H1 (cell line): ENCODE results near the gene ST7L. TPM values are rescaled to one million over a fixed set of nuclear protein-coding genes. Genes with fewer than 3 reads are reported as not detected.

ENCODE experiments used
- CTCF ChIA-PET: fragments of 300-600 bp; sonication (Branson Sonifier 250); formaldehyde crosslinking; loops from one replicate; lab custom pipeline; 2021; ENCODE audit not compliant: partially characterized antibody; lab: Charles Lee
- POLR2A ChIA-PET: fragments of 300-600 bp; sonication (Branson Sonifier 250); formaldehyde crosslinking; loops from one replicate; lab custom pipeline; 2021; ENCODE audit warnings: inconsistent platforms; ENCODE audit not compliant: partially characterized antibody; lab: Charles Lee
- DNase-seq, 2 experiments: peaks; one replicate each; pipeline versions ENCODE4 v3.0.0 to v3.0.0-alpha.2; 2010 to 2022; ENCODE audit warnings: low spot score in 2 of 2, low read depth in 1 of 2, mixed read lengths in 1 of 2
- FAIRE-seq: peaks from 2 replicates; lab custom pipeline; 2011; peaks lifted over from hg19 to GRCh38; lab: Jason Lieb, UNC
- H2AFZ ChIP-seq: 2 replicates; pipeline ENCODE4 v1.8.1; 2012; ENCODE audit warnings: low read length, inconsistent platforms
- H2AK5ac ChIP-seq: 2 replicates; pipeline ENCODE4 v1.6.1; 2013; ENCODE audit warnings: low read depth, low read length
- H2BK120ac ChIP-seq: replicated peaks from 2 replicates; pipeline ENCODE3; 2013; ENCODE audit warnings: low read depth, low read length, inconsistent platforms
- H2BK12ac ChIP-seq: 2 replicates; pipeline ENCODE4 v1.6.1; 2013; ENCODE audit warnings: low read depth, low read length
- H2BK15ac ChIP-seq: 2 replicates; pipeline ENCODE4 v1.6.1; 2013; ENCODE audit warnings: low read length
- H2BK20ac ChIP-seq: 2 replicates; pipeline ENCODE4 v1.6.1; 2013; ENCODE audit warnings: low read length
- H2BK5ac ChIP-seq: 2 replicates; pipeline ENCODE4 v1.6.1; 2013; ENCODE audit warnings: low read depth, low read length
- H3K14ac ChIP-seq: 2 replicates; pipeline ENCODE4 v1.6.1; 2013; ENCODE audit warnings: inconsistent platforms; ENCODE audit not compliant: insufficient read length
- H3K18ac ChIP-seq: 2 replicates; pipeline ENCODE4 v1.6.1; 2013; ENCODE audit warnings: low read length; ENCODE audit errors: extremely low read depth
- H3K23ac ChIP-seq: 2 replicates; pipeline ENCODE4 v1.6.1; 2013; ENCODE audit warnings: inconsistent platforms; ENCODE audit not compliant: insufficient read length
- H3K23me2 ChIP-seq: 2 replicates; pipeline ENCODE4 v1.6.1; 2013; ENCODE audit warnings: low read depth, low read length
- H3K27ac ChIP-seq: 2 replicates; pipeline ENCODE4 v1.6.1; 2011; ENCODE audit warnings: low read depth, low read length, inconsistent platforms
- H3K27me3 ChIP-seq, 4 experiments: replicated peaks in 1 of 4; 1 replicate in 1 of 4; 2 replicates in 3 of 4; pipeline versions ENCODE4 v1.6.1 to v1.8.1; 2011 to 2013; ENCODE audit warnings: low read length in 3 of 4, mild to moderate bottlenecking in 3 of 4, inconsistent platforms in 2 of 4, mixed read lengths in 2 of 4, moderate library complexity in 1 of 4; ENCODE audit not compliant: control insufficient read depth in 3 of 4, insufficient read depth in 3 of 4; ENCODE audit errors: extremely low read depth in 1 of 4
- H3K36me3 ChIP-seq, 4 experiments: 2 replicates each; pipeline versions ENCODE4 v1.6.1 to v1.8.1; 2011 to 2013; ENCODE audit warnings: mild to moderate bottlenecking in 4 of 4, low read length in 3 of 4, moderate library complexity in 2 of 4, control low read depth in 1 of 4, inconsistent platforms in 1 of 4; ENCODE audit not compliant: insufficient read depth in 4 of 4, control insufficient read depth in 2 of 4
- H3K4ac ChIP-seq: replicated peaks from 2 replicates; pipeline ENCODE3; 2013; ENCODE audit warnings: low read length, low read depth, mixed read lengths, inconsistent platforms; ENCODE audit not compliant: insufficient read length
- H3K4me1 ChIP-seq, 4 experiments: replicated peaks in 1 of 4; 1 replicate in 1 of 4; 2 replicates in 3 of 4; pipeline versions ENCODE4 v1.6.1 to v1.8.1; 2011 to 2013; ENCODE audit warnings: low read length in 3 of 4, inconsistent platforms in 2 of 4, mixed read lengths in 1 of 4; ENCODE audit not compliant: insufficient read depth in 4 of 4, control insufficient read depth in 3 of 4
- H3K4me2 ChIP-seq, 2 experiments: 2 replicates each; pipeline versions ENCODE4 v1.6.1 to v1.8.1; 2011 to 2013; ENCODE audit warnings: low read depth in 2 of 2, low read length in 2 of 2, control low read depth in 1 of 2, inconsistent platforms in 1 of 2, mild to moderate bottlenecking in 1 of 2; ENCODE audit not compliant: insufficient read depth in 1 of 2
- H3K4me3 ChIP-seq, 4 experiments: fragments of 200-600, 300-600 bp in 1 of 4; sonication (generic), shearing (Covaris generic), sonication (Bioruptor Twin) in 1 of 4; 2 replicates each; pipeline versions ENCODE4 v1.5.1 to v1.8.1; 2011 to 2016; ENCODE audit warnings: low read length in 4 of 4, low read depth in 3 of 4, control low read depth in 2 of 4, inconsistent platforms in 2 of 4, mild to moderate bottlenecking in 2 of 4, mixed read lengths in 1 of 4, moderate library complexity in 1 of 4; ENCODE audit not compliant: insufficient read depth in 2 of 4; ENCODE audit errors: extremely low read depth in 1 of 4
- H3K56ac ChIP-seq: replicated peaks from 2 replicates; pipeline ENCODE3; 2013; ENCODE audit warnings: low read depth, mild to moderate bottlenecking, mixed read lengths, low read length, inconsistent platforms; ENCODE audit not compliant: insufficient read length
- H3K79me1 ChIP-seq: 2 replicates; pipeline ENCODE4 v1.6.1; 2013; ENCODE audit warnings: low read depth, low read length, control low read depth
- H3K79me2 ChIP-seq, 2 experiments: 2 replicates each; pipeline versions ENCODE4 v1.6.1 to v1.8.1; 2012 to 2013; ENCODE audit warnings: low read length in 2 of 2, mild to moderate bottlenecking in 2 of 2, inconsistent platforms in 1 of 2; ENCODE audit not compliant: insufficient read depth in 2 of 2, control insufficient read depth in 1 of 2
- H3K9ac ChIP-seq, 4 experiments: replicated peaks in 1 of 4; 1 replicate in 1 of 4; 2 replicates in 3 of 4; pipeline versions ENCODE4 v1.6.1 to v1.8.1; 2011 to 2013; ENCODE audit warnings: low read depth in 3 of 4, low read length in 3 of 4, control low read depth in 2 of 4, mild to moderate bottlenecking in 2 of 4, moderate library complexity in 2 of 4, inconsistent platforms in 1 of 4; ENCODE audit errors: extremely low read depth in 1 of 4
- H3K9me3 ChIP-seq, 2 experiments: 2 replicates each; pipeline versions ENCODE4 v1.6.1 to v1.8.1; 2012 to 2013; ENCODE audit warnings: mild to moderate bottlenecking in 2 of 2, moderate library complexity in 2 of 2, control low read depth in 1 of 2, inconsistent platforms in 1 of 2, low read depth in 1 of 2, low read length in 1 of 2, mixed read lengths in 1 of 2; ENCODE audit not compliant: insufficient read depth in 2 of 2
- H4K20me1 ChIP-seq, 2 experiments: replicated peaks in 1 of 2; 2 replicates each; pipeline versions ENCODE3 to v1.8.1; 2011 to 2013; ENCODE audit warnings: inconsistent platforms in 2 of 2, low read length in 2 of 2, mild to moderate bottlenecking in 1 of 2; ENCODE audit not compliant: insufficient read depth in 2 of 2, control insufficient read depth in 1 of 2
- H4K5ac ChIP-seq: 2 replicates; pipeline ENCODE4 v1.6.1; 2013; ENCODE audit warnings: low read length, low read depth, mixed read lengths, inconsistent platforms; ENCODE audit not compliant: insufficient read length
- H4K8ac ChIP-seq: 2 replicates; pipeline ENCODE4 v1.8.0; 2013; ENCODE audit warnings: mild to moderate bottlenecking, moderate library complexity, low read length, inconsistent platforms; ENCODE audit not compliant: insufficient read depth; ENCODE audit errors: extremely low read depth
- H4K91ac ChIP-seq: replicated peaks from 2 replicates; pipeline ENCODE3; 2013; ENCODE audit warnings: low read length, mixed read lengths, inconsistent platforms; ENCODE audit not compliant: insufficient read length
- ASH2L ChIP-seq: fragments of 200-600, 300-600 bp; sonication (generic); IDR thresholded peaks from one replicate; pipeline ENCODE4 v1.7.1; 2017; ENCODE audit warnings: low read length
- CEBPB ChIP-seq: IDR thresholded peaks from 2 replicates; pipeline ENCODE4 v1.6.1; 2012; ENCODE audit warnings: low read depth, low read length
- CREB1 ChIP-seq: IDR thresholded peaks from 2 replicates; pipeline ENCODE4 v1.6.1; 2012; ENCODE audit warnings: inconsistent platforms
- PHF8 ChIP-seq: fragments of 200-600 bp; sonication (generic); conservative IDR thresholded peaks from 2 replicates; pipeline ENCODE4 v1.7.1; 2012; ENCODE audit warnings: low read depth, mild to moderate bottlenecking, inconsistent platforms, low read length, moderate library complexity
- SAP30 ChIP-seq: fragments of 300-600 bp; sonication (generic); IDR thresholded peaks from 2 replicates; pipeline ENCODE4 v1.7.1; 2012; ENCODE audit warnings: low read length, moderate library complexity, mild to moderate bottlenecking, inconsistent platforms; ENCODE audit not compliant: insufficient read depth, insufficient replicate concordance
- SP4 ChIP-seq: IDR thresholded peaks from 2 replicates; pipeline ENCODE4 v1.6.1; 2012; ENCODE audit warnings: low read length, inconsistent platforms
- WGBS, 2 experiments: shearing (Covaris generic) in 1 of 2; methylation state at CpG; one replicate each; pipeline versions ENCODE4 v1.1.6 to v1.1.7; 2013 to 2015; ENCODE audit warnings: low lambda C conversion rate in 2 of 2, mixed read lengths in 2 of 2, inconsistent platforms in 1 of 2, low coverage in 1 of 2, missing lambda C conversion rate in 1 of 2; ENCODE audit not compliant: insufficient replicate concordance in 2 of 2, insufficient coverage in 1 of 2, insufficient read length in 1 of 2; ENCODE audit errors: extremely low coverage in 1 of 2, missing lambda C conversion rate in 1 of 2; 5-methylcytosine and 5-hydroxymethylcytosine counted together
- polyA plus RNA-seq, 7 experiments: library from polyadenylated mRNA; depleted of rRNA in 3 of 7; stranded (reverse) in 5 of 7; unstranded in 2 of 7; fragments of >200 nt in 5 of 7; fragments of 200-250 nt in 2 of 7; gene quantifications; 1 replicate in 5 of 7; 2 replicates in 1 of 7; 4 replicates in 1 of 7; pipeline versions ENCODE4 v1.2.1 to v1.2.3, GENCODE V29; 2011 to 2013; ENCODE audit warnings: missing spikeins in 2 of 7, mixed read lengths in 2 of 7
- total RNA-seq: library from RNA; stranded (reverse); fragmentation: NEBNext Ultra II Directional; extraction: Animal tissue kit (Norgen Biotek cat#: 25700); gene quantifications from 2 replicates; pipeline ENCODE4 v1.2.1, GENCODE V29; 2021

The ST7L gene
- total and polyA plus RNA-seq, 2 of the 8 experiments (the other 6 are each of a cell fraction or from before 2014, with no cell fraction given), result 9.6 to 16.2 TPM

DNA sequence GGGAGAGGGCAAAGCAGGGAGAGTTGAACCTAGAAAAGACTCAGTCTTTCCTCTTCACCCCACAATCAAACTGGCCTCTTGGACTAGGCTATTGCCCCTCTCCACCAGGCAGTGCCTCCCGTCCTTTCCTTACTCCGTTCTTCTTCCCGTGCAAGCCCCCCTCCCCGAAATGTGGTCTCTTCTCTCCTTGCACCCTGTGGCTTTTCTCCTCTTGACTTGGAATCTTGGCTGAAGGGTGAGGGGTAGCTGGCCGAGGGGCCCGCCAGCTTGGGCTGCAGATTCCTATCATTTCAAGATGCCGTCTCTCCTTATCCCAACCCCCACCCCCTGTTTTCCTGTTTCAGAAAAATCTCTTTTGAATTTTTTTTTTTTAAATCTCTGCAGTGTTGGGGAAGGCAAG, 108.6 kb downstream of the ST7L start:
- TF ChIP-seq CREB1, result no peak
- TF ChIP-seq SAP30, result no peak
- TF ChIP-seq PHF8, result no peak
- TF ChIP-seq CEBPB, result no peak
- no peak for TF ChIP-seq SP4
- TF ChIP-seq ASH2L, result peak; percentile 22
- 22% methylated on average over 5 of the region's 7 CpGs; no CpG with 5 or more reads in 1 of the 2 experiments for WGBS, 2 experiments
- FAIRE-seq (no peak), DNase-seq (no peak)
- peak overlapping the region; percentile 67 for H2AFZ ChIP-seq
- peaks cover 17% of the 10 kb centered on the region for H3K23me2 ChIP-seq
- H3K56ac ChIP-seq, result no peak overlapping the region
- peak overlapping the region; percentile 34 to 84 (median 77); a peak in 5 of 8 replicates for H3K4me3 ChIP-seq
- H3K9me3 ChIP-seq, result no peaks in the 10 kb centered on the region
- peak overlapping the region; percentile 1; the same call in 1 of the 2 replicates for H2BK15ac ChIP-seq
- no peak overlapping the region for H4K5ac ChIP-seq
- no peaks in the 10 kb centered on the region for H3K79me2 ChIP-seq
- H2BK12ac ChIP-seq, result peak overlapping the region; percentile 18; the same call in 1 of the 2 replicates
- no peak overlapping the region for H2BK5ac ChIP-seq
- POLR2A ChIA-PET, result interaction anchor here (0.6 to 4.0 kb wide), 6 partner anchors 13 to 192 kb away, joined by 3 to 22 read pairs (median 3); no protein-coding TSS in a partner anchor
- H3K14ac ChIP-seq, result no peak overlapping the region
- no peak overlapping the region for H2BK120ac ChIP-seq
- no peaks in the 10 kb centered on the region for H3K79me1 ChIP-seq
- no peak overlapping the region for H3K9ac ChIP-seq
- no peak overlapping the region for H3K23ac ChIP-seq
- H2BK20ac ChIP-seq, result 0 out of 2 replicates have a peak overlapping the region, but pooled peaks have one; percentile 2
- no peak overlapping the region for H2AK5ac ChIP-seq
- CTCF ChIA-PET, result interaction anchor here (1.4 to 6.4 kb wide), 6 partner anchors 8 to 163 kb away, joined by 3 to 28 read pairs (median 4); no protein-coding TSS in a partner anchor
- H4K20me1 ChIP-seq, result no peaks in the 10 kb centered on the region
- H3K4me1 ChIP-seq, result peaks cover 0 to 18% (median 8%) of the 10 kb centered on the region in 4 experiments; a peak in 5 of 7 replicates
- H4K8ac ChIP-seq, result no peak overlapping the region
- no peak overlapping the region for H4K91ac ChIP-seq
- H3K27me3 ChIP-seq, result peaks cover 26 to 75% (median 59%) of the 10 kb centered on the region in 4 experiments
- no peak overlapping the region for H3K4ac ChIP-seq
- H3K27ac ChIP-seq, result no peak overlapping the region
- no peaks in the 10 kb centered on the region; a peak in 1 of 8 replicates for H3K36me3 ChIP-seq
- peak overlapping the region; percentile 39; the same call in 1 of the 2 replicates for H3K18ac ChIP-seq
- H3K4me2 ChIP-seq, result peak overlapping the region; percentile 66 to 98
